HK-2 (cell line): ENCODE results near the gene KTI12.
A peak's percentile ranks its signal among the peaks of the same experiment; 100 is the strongest.
"Not testable (repeated sequence)": the region's sequence is repeated elsewhere in the genome, so short reads cannot be mapped to it uniquely, and the experiment has no call there.

Experiments used
- DNase-seq: peaks from one replicate; pipeline ENCODE4 v3.0.0-alpha.2; 2018; ENCODE audit not compliant: unreplicated experiment

KTI12 gene

DNA sequence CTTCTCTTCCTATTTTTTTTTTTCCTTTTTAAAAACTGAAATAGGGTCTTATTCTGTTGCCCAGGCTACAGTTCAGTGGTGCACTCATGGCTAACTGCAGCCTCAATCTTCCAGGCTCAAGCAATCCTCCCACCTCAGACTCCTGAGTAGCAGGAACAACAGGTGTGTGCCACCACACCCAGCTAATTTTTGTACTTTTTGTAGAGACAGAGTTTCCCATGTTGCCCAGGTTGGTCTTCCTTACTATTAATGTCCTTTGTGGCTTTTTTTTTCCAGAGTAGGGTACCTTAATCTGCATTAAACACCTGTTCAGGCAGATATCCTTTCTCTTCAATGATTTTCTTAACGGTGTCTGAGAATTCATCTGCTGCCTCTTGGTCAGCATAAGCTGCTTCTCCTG lies 4.3 kb upstream of the KTI12 start:
- DNase-seq = no peak

DNA sequence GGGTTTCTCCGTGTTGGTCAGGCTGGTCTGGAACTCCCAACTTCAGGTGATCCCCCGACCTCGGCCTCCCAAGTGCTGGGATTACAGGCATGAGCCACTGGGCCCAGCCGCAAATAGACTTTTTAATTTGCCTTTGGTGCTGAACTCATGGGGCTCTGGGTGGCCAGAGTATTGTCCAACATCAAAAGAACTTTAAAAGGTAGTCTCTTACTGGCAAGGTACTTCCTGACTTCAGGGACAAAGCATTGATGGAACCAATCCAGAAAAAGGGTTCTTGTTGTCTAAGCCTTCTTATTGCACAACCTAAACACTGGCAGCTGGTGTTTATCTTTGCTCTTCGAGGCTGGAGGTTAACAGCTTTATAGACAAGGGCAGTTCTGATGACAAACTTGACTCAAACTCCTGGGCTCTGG lies 3.8 kb upstream of the KTI12 start:
- no peak for DNase-seq

DNA sequence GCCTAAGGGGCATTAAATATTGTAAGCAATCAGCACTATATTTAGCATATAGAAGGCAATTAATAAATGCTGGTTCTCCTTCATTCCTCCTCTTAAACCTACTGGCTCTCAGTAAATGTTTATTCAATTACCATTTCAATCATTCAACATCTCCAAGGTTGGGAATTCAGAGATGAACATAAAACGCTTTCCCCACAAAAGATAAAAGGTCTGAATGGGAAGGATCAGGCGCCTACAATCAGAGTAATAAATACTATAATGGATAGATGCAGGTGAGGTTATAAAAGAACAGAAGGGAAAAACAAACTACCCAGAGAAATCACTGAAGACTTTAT lies 407 bp upstream of the KTI12 start:
- DNase-seq = no peak

DNA sequence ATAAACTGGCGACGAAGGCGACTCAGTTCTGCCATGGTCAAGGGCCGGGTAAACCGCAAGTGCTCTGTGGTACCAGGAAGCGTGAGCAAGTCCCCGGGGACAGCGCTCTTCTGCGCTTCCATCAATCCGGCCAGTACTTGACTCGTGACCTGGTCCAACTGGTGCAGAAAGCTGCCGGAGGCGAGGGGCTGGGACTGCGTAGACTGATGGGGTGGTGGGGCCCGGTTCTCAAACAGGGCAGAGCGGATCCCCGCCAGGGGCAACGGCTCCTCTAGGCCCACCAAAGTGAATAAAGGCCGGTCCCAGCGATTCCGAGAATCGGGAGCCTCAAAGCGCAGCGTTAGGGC lies 852 bp downstream of the KTI12 start:
- DNase-seq = peak; percentile 34

DNA sequence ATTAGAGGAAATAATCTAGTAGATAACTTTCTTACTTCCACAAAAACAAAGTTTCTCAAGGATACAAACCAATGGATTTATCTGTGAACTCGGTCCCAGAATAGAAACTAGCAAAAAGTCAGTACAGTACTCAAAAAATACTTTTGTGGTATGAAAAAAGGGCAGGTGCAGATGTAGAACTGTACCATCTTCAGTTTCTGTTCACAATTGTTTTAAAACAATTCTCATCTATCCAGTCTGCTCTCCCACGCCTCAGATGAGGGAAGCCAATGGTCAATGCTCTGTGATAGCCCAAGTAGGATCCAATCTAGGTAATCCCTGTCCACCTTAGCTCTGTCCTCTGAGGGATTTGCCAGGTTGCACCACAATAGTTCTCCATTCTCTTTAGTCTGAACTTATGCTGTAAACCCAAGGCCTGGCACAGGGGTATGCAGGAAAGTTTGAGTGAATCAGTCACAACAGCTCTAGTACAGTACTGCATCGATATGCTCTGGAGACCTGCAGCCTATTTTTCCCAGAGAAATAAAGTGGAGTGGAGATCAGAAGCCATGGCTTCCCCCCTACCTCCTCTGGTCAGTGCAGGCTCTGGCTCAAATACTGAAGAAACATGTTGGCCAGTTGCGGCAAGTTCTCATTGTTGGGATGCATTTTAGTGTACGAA lies 1.4 kb downstream of the KTI12 start:
- DNase-seq = no peak

DNA sequence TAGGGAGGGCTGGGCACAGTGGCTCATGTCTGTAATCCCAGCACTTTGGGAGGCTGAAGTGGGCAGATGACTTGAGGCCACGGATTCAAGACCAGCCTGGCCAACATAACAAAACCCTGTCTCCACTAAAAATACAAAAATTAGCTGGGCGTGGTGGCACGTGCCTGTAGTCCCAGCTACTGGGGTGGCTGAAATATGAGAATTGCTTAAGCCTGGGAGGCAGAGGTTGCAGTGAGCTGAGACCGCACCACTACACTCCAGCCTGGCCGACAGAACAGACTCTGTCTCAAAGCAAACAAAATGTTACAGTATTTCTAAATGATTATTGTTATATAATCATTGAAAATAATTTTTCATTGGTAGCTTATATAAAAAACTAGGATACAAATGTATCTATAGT lies 4.8 kb downstream of the KTI12 start:
- DNase-seq = not testable (repeated sequence)

DNA sequence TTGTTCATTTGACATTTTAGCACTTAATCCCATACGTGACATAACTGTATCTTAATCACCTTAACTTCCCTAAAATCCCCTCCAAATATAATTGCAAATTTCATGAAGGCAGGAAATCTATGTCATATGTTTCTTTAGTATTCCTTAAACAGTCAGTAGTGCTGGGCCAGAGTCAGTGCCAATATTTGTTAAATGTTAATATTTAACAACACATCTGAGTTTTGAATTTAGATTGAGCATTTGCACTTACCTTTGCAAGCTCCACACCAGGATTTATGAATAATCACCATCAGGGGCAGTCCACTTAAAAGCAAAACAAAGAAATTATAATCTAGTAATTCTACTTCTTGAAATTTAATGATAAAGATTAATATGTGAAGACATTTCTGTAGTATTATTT lies 5.3 kb downstream of the KTI12 start:
- DNase-seq = no peak

DNA sequence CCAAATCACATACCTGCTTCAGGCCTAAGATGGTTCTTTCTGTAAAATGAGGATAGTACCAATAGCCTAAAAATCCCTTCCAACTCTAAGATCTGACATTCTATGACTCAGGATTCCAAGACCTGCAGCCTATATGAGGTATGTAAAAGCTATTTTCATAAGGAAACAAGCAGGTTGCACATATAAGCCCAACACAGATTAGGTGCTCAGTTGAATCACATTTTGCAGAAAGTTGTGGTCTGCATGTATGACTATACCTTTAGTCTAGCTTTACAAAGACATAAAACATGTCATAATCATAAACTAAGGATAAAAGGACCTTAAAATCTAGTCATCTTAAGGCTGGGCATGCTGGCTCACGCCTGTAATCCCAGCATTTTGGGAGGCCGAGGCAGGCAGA lies 7.3 kb downstream of the KTI12 start:
- DNase-seq = no peak

DNA sequence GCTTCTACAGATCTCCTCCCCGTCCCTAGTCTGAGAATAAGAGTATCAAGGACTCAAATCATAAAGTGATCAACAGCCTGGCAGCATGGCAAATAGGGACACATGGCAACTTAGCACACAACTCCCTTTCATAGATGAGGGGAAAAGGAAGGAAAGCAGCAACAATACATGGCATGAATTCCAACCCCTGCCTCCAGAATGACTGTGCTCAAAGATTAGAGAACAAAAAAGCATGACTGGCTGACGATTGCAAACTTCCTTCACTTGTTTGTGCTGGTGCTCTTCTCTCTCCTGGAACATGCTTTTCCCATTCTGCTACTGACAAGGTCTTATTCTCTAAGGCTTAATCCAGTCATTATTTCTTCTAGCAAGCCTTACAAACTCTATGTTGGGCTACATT lies 11.5 kb downstream of the KTI12 start:
- no peak for DNase-seq

DNA sequence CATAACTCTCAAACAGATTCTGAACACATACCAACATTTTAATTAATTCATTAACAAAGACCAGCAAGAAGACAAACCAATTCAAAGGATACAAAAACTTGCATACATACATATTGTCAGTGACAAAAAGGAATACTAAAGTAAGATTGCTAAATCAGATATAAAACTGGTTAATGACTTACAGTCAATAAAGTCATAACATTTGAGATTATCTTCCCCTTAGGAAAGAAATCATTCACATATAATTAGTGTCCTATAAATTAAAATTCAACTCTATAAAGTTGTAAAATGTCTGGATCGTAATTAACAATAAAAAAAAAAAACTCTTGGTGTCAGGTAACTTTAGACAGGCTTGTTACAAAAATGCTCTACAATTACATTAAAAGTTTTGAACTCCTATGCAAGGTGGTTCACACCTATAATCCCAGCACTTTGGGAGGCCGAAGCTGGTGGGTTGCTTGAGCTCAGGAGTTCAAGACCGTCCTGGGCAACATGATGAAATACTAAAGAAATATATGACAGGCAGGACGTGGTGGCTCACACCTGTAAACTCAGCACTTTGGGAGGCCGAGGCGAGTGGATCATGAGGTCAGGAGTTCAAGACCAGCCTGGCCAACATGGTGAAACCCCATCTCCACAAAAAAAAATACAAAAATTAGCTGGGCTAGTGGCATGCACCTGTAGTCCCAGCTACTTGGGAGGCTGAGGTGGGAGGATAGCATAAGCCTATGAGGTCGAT lies 25.4 kb downstream of the KTI12 start:
- DNase-seq = no peak

DNA sequence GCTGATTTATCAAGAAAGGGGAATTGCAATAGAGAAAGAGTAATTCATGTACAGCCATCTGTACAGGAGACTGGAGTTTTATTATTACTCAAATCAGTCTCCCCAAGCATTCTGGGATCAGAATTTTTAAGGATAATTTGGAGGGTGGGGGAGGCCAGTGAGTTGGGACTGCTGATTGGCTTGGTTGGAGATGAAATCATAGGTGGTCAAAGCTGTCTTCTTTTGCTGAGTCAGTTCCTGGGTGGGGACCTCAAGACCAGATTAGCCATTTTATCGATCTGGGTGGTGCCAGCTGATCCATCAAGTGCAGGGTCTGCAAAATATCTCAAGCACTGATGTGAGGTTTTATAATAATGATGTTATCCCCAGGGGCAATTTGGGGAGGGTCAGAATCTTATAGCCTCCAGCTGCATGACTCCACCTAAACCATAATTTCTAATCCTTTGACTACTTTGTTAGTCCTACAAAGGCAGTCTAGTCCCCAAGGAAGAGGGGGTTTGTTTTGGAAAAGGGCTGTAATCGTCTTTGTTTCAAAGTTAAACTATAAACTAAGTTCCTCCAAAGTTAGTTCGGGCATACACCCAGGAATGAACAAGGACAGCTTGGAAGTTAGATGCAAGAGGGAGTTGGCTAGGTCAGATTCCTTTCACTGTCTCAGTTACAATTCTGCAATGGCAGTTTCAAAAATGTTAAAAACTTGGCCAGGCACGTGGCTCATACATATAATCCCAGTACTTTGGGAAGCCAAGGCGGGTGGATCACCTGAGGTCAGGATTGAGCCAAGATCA lies 26.2 kb downstream of the KTI12 start:
- peak; percentile 41 for DNase-seq

DNA sequence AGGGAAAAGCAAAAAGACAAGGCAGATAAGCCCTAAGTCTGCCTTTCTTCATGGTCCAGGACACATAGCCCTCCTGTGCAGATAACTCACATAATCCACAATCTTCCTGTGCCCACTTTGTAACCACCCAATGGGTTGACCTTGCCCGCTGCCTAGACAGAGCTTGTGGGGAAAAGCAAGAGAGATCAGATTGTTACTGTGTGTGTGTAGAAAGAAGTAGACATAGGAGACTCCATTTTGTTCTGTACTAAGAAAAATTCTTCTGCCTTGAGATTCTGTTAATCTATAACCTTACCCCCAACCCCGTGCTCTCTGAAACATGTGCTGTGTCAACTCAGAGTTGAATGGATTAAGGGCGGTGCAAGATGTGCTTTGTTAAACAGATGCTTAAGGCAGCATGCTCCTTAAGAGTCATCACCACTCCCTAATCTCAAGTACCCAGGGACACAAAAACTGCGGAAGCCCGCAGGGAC lies 27.5 kb downstream of the KTI12 start:
- DNase-seq = peak; percentile 51

DNA sequence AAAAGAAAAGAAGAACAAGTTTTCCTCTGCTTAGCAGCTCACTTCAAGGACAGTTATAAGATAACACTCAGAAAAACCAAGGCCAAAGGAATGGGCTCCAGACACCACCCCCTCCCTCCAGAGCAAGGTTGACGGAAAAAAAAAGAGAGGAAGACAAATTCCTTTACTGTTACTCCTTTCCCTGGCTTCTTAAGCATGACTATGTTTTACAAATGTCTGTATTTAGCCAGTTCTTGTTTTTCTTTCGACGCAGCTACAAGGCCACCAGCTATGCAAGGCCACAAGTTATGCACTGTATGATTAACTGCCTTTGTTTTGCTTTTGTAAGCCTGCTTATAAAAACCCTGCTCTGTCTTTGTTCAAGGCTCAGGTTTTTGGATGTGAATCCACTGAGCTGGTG lies 28.1 kb downstream of the KTI12 start:
- peak; percentile 37 for DNase-seq

DNA sequence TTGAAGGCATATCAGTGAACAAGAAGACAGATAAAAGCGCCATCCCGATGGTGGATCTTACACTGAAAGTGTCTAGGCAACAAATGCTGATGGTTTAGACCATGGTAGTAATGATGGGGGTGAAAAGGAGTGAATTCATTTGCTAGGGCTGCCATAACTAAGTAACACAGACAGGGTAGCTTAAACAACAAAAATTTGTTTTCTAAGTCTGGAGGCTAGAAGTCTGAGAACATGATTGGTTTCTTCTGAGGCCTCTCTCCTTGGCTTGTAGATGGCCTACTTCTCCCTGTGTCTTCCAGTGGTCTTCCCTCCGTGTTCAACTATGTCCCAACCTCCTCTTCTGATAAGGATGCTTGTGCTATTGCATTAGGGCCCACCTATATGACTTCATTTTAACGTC lies 29.7 kb downstream of the KTI12 start:
- DNase-seq = no peak

DNA sequence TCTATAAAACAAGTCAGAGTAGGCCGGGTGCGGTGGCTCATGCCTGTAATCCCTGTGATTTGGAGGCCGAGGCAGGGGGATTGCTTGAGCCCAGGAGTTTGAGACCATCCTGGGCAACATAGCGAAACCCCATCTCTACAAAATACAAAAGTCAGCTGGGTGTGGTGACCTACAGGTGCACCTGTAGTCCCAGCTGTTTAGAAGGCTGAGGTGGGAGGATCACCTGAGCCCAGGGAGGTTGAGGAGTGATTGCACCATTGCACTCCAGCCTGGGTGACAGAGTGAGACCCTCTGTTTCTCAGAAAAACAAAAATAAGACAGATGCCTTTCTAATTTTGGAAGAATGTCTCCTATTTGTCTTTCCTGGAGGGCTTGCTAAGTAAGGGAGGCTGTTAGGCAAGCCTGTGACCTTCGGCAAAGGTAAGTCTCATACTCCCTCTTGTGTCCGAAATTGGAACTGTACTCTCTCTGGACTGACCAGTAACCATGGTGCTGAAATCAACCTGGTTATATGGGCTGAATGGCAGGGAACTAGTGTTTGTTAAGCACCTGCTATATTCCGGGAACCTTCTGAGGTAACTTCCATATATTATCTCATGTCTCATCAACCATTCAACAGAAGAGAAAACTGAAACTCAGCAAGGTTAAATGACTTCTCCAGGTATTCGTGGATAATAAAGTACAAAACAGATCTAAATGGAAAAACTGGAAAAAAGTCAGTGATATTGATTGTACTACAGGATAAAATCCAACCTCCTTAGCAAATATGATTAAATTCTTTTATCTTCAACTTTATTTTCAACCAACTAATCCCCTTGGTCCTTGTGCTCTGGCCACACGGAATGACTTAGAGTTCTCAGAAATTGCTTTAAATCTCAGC lies 31.3 kb downstream of the KTI12 start:
- DNase-seq = peak; percentile 46

DNA sequence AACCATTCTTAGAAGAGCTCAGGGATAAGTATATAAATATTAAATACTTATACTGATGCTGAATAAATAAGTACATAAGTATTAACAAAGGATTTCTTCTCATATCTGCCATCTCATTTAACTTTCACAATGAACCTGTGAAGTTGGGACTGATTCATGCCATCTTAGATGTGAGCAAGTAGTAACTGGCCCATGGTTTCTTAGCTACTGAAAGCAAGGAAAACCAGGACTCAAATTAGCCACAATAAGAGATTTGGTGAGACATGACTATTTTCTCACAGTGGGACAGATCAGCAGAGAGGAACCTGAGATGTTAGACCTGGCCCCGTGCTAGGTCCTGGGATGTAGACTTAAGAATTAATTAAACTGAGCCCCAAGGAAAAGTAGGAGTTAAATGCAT lies 34.9 kb downstream of the KTI12 start:
- DNase-seq = no peak

DNA sequence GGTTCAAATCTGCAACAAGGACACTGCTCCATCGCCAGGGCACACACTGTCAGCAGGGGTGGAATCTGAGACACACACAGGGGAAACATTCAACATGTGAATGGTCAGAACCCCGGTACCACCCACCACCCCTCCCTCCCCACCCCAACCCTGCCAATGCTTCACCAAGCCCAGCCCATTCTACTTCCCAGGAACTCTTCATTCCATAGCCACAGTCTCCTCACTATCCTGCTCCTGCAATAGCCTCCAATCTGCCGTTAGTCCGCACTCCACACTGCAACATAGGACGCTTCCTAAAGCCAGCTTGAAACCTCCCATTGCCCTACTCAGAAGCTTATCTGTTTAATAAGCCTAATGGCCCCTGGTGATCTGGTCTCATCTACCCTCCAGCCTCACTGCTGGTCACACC lies 35.6 kb downstream of the KTI12 start:
- no peak for DNase-seq

DNA sequence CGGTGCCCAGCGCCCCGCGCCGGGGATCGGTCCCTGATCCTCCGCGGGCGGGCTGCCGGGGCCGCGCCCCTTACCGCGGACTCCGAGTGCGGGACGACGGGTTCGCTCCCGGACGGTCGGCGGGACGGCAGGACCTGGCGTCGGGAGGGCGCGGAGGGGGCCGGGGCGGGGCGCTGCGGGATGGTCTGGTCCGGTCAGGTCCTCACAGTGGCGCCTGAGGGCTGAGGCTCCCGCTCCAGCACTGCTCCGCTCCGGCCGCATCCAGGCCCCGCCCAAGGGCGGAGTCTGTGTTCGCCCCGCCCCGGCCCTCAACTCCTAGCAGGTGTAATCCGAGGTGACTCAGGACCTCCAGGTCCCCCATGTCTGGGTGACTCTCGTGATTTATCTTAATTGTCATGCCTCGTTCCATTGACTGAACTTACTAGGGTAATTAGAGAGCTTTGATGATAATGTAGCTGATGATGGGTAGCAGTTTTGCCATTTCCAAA lies 43.1 kb downstream of the KTI12 start, which contains the start of gene RAB3B:
TSS of gene RAB3B (minus strand) at position 223 of the 488 bp plus-strand sequence. CDS start 13,583 bp downstream, outside the sequence.
- peak; percentile 92 for DNase-seq

DNA sequence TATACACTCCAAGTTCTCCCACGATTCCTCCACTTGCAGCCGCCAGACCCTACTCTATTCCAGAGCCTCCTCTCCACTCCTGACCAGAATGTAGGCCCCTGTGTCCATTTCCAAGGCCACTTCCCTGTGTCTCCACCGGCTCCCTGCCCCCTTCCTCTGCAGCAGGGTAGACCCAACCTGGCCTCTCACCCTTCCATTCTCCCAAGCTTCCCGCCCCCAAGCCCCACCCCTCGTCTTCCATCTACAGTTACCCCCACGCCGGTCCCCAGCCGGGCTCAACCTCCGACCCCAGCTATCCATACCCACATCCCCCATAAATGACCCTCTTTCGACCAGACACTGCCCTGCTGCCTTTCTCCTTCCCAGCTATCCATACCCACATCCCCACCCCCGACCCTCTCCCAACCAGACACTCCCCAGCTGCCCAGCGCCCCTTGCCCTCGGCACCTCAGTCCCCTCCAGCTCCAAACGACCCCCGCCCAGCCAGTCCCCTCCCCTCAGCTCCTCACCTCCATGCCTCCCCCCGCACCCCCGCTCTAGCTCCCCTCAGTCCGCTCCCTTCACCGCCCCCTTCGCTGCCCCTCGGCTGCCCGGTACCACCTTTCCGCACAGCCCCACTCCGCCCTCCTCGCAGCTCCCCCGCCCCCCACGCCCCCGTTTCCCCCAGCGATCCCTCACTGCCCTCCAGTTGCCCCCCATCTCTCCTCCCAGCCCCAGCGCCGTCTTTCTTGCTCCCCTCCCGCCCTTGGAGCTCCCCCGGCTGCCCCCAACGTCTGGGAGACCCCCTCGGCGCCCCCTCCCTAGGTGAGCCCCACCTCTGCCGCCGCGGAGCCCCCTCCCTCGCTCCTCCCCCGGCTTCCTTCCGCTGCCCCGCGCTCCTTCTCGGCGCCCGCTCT lies 43.8 kb downstream of the KTI12 start:
- DNase-seq = no peak

DNA sequence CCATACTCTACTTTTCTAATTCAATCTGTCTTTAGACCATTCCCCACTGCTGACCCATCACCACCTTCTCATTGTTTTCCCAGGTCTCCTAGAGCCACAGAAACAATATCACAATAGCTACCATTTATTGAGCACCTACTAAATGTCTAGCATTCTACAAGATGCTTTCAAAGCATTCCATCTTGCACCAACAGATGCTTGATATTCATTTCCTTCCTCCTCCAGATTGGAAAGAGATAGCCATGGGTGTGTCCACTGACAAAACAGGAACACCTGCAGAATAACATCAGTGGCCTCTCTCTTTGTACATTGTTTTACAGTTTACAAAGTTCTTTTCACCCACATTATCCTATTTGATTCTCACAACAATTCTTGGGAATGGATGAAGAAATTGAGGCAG lies 45.4 kb downstream of the KTI12 start:
- DNase-seq = no peak

DNA sequence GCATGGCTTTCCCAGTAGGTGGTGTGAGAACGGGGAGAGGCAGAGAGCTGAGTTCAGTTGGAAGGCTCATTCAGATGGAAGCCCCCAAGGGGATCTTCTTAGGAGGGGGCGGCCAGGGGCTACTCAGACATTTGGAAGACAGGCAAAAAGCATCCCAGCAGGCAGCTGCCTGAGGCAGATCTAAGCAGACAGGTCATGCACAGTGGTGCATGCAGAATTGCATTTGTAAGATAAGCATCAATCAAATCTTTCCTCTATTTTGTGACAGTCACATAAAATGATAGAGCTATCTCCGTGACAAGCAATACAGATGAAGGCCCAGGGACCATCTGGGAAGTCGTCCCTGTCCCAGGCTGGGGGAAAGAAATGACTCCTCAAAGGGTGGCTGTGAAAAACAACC lies 46.9 kb downstream of the KTI12 start:
- DNase-seq = no peak
